Motor neuron (in vitro differentiated cells): ENCODE data around the gene HOXB2. TPM values are rescaled to one million over a fixed set of nuclear protein-coding genes. Genes with fewer than 3 reads are reported as not detected.

Experiments
- ATAC-seq, 8 experiments: fragments of 200-7000 bp; cut with Tn5 transposase; replicated peaks in 6 of 8; 2 replicates each; pipeline ENCODE4 v1.8.0; 2021; ENCODE audit warnings: mild to moderate bottlenecking in 8 of 8, moderate library complexity in 8 of 8
- H3K27ac ChIP-seq, 2 donors: fragments of 250-450 bp; sonication (Bioruptor Pico); 2 replicates each; pipeline ENCODE4 v1.9.0; 2021; ENCODE audit warnings: antibody characterized with exemption in 2 of 2, mild to moderate bottlenecking in 2 of 2, moderate library complexity in 1 of 2
- H3K4me1 ChIP-seq, 2 donors: fragments of 250-450 bp; sonication (Bioruptor Pico); replicated peaks in 1 of 2; 2 replicates each; pipeline ENCODE4 v1.6.1; 2021; ENCODE audit warnings: antibody characterized with exemption in 2 of 2, mild to moderate bottlenecking in 2 of 2, moderate library complexity in 1 of 2
- H3K4me3 ChIP-seq, 5 donors: fragments of 250-450 bp; sonication (Bioruptor Pico); 2 replicates each; pipeline ENCODE4 v1.9.0; 2021; ENCODE audit warnings: antibody characterized with exemption in 5 of 5, mild to moderate bottlenecking in 5 of 5, moderate library complexity in 4 of 5
- WGBS, 10 experiments: fragments of 450-650 bp; shearing (Covaris generic); methylation state at CpG; one replicate each; pipeline ENCODE4 v1.0.0; 2022; 5-methylcytosine and 5-hydroxymethylcytosine counted together
- in situ Hi-C, 9 experiments: fragments of 400-800 bp; cut with MboI; loops; one replicate each; pipeline ENCODE4 v1.15.0; 2021; ENCODE audit warnings: low sequenced_read_pairs in 9 of 9, low pct_unique_long_range_greater_than_20kb in 2 of 9; ENCODE audit not compliant: unreplicated experiment in 9 of 9
- total RNA-seq, 8 experiments: library from RNA; unstranded; fragments of 300-600 nt; gene quantifications; 2 replicates each; pipeline versions ENCODE4 v1.2.3 to v1.2.4, GENCODE V29; 2022

HOXB2 gene
- total RNA-seq, 8 experiments from 2014 or later, result 9.3 to 54.4 (median 26.2) TPM

DNA sequence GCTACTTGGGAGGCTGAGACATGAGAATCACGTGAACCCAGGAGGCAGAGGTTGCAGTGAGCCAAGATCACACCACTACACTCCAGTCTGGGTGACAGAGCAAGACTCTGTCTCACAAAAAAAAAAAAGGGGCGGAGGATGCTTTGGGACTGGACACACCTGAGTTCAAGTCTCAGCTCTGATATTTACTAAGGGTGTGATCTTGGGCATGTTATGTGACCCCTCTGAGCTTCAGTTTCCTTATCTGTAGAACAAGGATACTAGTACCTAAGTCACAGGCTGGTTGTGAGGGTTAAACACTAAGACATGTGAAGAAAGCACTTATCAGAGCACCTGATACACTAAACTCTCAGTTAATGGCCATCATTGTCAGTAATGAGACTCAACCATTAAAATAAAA is 40.0 kb downstream of the HOXB2 start:
- in situ Hi-C loops, result no loop called here
- Histone ChIP-seq H3K4me1 (peaks cover 22 to 30% of the 10 kb centered on the region in 2 donors), H3K4me3 (no peak overlapping the region), H3K27ac (no peak overlapping the region)
- ATAC-seq, result no peak
- WGBS, 10 experiments, result 71 to 100% (median 86%) methylated on average over 1 of the region's 2 CpGs; no CpG with 5 or more reads in 7 of the 10 experiments

DNA sequence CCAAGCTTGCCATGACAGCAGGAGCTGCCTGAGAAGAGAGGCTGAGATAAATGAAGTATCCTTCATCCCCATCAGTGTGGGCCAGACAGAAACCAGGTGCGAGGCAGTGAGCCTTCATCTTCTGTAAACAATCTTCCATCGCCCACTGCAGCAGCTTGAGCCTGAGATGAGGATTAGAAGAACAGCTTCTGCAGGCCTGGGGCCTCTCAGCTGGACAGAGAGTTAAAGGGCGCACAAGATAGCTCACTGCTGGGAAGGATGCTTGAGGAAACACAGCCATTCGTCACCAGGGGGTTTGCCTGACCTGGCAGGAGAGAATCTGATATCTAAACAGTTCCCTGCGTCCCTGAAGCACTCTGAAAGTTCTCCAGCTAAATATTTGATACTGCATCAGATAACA is 41.2 kb downstream of the HOXB2 start:
- H3K4me1 ChIP-seq, result peaks cover 22 to 30% of the 10 kb centered on the region in 2 donors
- no peak overlapping the region for H3K27ac ChIP-seq
- peak in 5 of 8 experiments; percentile 17 to 46 (median 41) for ATAC-seq
- H3K4me3 ChIP-seq, result no peak overlapping the region
- 47 to 100% (median 83%) methylated on average over 1 to 3 of the region's 5 CpGs; no CpG with 5 or more reads in 3 of the 10 experiments for WGBS, 10 experiments
- in situ Hi-C loops, result no loop called here

DNA sequence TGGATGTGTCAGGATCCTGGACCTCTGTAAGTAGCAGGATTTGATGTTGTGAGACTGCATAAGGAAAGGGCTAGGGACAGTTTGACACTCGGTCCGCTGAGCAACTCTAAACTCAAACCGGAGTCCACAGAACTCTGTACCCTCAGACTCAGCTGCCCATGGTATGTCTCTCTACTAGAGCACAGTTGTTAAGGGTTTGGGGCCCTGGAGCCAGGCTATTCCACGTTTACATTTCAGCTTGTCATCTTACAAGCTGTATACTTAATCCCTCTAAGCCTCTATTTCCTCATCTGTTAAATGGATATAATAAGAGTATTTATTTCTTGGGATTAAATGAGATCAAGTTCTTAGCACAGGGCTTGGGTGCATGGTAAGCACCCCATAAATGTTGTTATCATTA is 42.0 kb downstream of the HOXB2 start:
- in situ Hi-C loops, result no loop called here
- Histone ChIP-seq H3K4me1 (peaks cover 22 to 37% of the 10 kb centered on the region in 2 donors), H3K27ac (no peak overlapping the region), H3K4me3 (no peak overlapping the region)
- 20 to 100% (median 78%) methylated on average over 1 to 4 of the region's 4 CpGs; no CpG with 5 or more reads in 2 of the 10 experiments for WGBS, 10 experiments
- no peak for ATAC-seq

DNA sequence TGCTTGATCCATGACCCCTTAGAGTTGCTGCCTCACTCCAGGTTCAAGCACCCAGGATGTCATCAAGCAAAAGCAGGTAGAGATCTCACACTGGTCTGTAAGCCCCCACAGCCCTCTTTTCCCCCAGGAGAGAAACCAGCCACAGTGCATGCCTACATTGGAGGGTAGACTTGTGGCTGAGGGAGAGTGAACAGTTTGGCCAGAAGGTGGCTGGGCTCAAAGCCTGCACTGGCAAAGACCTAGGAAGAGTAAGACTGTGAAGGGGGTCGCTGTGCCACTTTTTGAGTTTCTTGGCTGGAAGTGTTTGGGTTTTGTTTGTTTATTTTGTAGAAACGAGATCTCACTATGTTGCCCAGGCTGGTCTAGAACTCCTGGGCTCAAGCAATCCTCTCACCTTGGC is 42.6 kb downstream of the HOXB2 start:
- peaks cover 22 to 41% of the 10 kb centered on the region in 2 donors for H3K4me1 ChIP-seq
- in situ Hi-C loops, result no loop called here
- no peak overlapping the region for H3K4me3 ChIP-seq
- no peak for ATAC-seq
- no peak overlapping the region for H3K27ac ChIP-seq
- 33 to 100% (median 61%) methylated on average over 1 to 2 of the region's 2 CpGs; no CpG with 5 or more reads in 5 of the 10 experiments for WGBS, 10 experiments

DNA sequence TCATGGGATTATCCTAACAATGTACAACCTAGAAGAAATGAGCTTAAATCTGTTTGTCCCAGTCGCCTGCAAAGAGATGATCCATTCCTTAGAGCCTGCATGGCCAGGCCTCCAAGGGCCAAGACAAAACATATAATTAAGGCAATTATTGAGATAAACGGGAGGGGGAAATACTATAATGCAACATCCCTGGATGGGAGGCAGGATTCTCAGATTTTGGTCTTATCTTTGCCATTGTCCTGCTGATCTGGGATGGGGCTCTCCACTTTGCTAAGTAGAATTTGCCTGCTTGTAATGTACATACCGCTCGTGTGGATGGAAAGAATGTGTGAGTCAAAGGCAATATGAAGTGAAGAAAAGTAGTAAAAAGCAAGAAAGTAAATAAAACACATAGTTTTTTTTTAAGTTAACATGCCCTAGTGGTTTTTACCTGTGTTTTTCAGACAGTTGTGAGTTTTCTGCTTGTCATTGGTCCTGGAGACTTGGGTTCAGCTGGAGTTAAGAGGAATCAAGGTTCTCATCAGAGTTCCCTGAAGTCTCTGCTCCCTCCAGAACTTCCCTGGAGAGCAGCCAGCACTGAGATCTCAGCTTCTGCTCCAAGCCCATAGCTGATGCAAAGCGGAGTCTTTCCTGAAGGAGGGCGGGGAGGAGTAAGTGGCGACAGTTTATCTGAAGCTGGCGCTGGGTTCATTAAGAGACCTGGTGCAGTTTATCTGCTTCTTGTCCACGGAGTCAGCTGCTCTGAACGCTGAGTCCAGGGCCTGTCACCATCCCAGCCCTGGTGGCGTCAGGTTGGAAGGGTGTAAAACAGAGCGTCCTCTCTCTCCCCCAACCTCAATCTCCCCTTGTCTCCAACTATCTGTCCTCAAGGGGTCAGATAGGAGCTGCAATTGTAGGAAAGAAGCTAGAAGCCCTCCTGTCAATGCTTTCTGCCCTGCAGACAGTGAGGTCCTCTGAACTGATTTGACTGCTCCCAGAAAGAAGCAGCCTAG is 44.2 kb downstream of the HOXB2 start:
- no peak overlapping the region for H3K4me3 ChIP-seq
- H3K4me1 ChIP-seq, result peaks cover 13 to 32% of the 10 kb centered on the region in 2 donors
- WGBS, 10 experiments, result 6 to 100% (median 81%) methylated on average over 1 to 10 of the region's 12 CpGs
- no peak overlapping the region for H3K27ac ChIP-seq
- peak; percentile 33 to 82 (median 63) for ATAC-seq
- in situ Hi-C loops, result no loop called here

DNA sequence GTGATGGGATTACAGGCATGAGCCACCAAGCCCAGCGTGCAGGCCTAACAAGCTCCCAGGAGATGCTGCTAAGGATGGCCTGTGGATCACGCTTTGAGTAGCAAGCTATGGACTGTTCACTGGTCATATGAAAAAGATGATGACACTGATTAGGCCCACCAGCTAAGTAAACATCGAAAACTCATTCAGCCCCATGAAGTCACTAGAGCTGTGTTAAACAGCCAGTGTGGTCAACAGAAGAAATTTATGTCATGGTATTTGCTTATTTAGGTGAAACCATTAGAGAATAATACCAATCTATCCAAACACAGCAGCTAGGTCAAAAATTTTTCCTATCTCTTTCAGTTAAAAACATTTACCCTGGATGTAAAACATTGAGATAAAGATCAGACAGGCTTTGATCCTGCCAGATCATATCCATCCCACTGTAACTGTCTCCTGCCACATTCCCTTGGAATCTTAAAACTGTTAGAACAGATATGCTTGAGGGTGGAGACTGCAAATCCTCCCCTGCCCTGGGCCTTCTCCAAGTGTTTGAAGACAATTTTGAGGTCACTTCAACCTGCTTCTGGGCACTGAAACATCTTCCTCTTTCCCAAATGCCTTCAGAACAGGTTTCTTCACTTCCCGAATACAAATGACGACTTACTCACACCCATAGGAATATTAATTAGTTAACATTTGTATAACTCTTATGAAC is 45.0 kb downstream of the HOXB2 start:
- Histone ChIP-seq H3K27ac (no peak overlapping the region), H3K4me3 (no peak overlapping the region), H3K4me1 (peaks cover 10 to 30% of the 10 kb centered on the region in 2 donors)
- ATAC-seq, result peak in 2 of 8 experiments; percentile 45 to 68
- 50 to 100% (median 75%) methylated on average over 1 to 4 of the region's 5 CpGs; no CpG with 5 or more reads in 2 of the 10 experiments for WGBS, 10 experiments
- in situ Hi-C loops, result no loop called here

DNA sequence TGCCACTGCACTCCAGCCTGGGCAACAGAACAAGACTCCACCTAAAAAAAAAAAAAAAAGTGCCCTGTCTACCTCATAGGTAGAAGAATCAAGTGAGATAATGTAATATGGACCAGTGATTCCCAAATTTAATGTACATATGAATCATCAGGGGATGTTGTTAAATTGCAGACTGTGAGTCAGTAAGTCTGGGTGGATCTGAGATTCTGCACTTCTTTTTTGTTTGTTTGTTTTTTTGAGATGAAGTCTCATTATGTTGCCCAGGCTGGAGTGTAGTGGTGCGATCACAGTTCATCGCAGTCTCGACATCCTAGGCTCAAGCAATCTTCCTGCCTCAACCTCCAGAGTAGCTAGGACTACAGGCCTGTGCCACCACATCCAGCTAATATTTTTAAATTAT is 45.7 kb downstream of the HOXB2 start:
- in situ Hi-C loops, result no loop called here
- Histone ChIP-seq H3K4me3 (no peak overlapping the region), H3K4me1 (peaks cover 10 to 33% of the 10 kb centered on the region in 2 donors), H3K27ac (no peak overlapping the region)
- ATAC-seq, result peak in 2 of 8 experiments; percentile 43 to 55
- WGBS, 10 experiments, result 57 to 100% (median 98%) methylated on average over 1 to 3 of the region's 3 CpGs; no CpG with 5 or more reads in 6 of the 10 experiments

DNA sequence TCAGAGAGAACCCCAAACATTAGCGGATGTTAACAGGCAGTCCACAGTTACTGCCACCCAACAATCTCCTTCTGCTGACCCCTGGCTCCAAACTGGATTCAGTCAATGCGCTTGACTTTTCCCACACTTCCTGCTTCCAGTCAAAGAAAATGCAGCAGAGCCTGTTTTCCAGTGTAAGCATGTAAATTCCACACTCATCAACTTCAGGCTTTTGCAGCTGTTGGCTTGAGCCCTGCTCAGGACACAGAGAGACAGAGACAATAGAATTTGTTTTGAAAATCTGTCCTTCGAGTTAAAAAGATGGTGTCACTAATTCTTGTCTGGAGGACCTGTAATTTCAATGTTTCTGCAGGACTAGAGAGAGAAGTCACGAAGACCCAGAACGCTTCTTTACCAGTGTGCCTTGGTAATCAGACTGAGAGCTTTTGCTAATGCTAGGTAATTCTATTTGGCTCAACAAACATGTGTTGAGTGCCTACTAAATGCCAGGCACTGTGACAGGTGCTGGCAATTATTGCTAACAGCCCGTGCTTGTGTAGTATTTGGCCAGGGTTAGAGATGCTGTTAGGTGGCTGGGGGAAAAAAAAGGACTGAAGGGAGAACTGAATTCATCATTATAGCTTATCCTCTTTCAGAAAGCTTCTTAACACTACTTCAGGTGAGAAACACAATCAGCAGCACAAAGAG is 46.6 kb downstream of the HOXB2 start:
- 55 to 95% (median 80%) methylated on average over 2 to 6 of the region's 6 CpGs for WGBS, 10 experiments
- in situ Hi-C loops, result no loop called here
- Histone ChIP-seq H3K4me3 (no peak overlapping the region), H3K4me1 (peaks cover 4 to 27% of the 10 kb centered on the region in 2 donors), H3K27ac (no peak overlapping the region)
- ATAC-seq, result no peak

DNA sequence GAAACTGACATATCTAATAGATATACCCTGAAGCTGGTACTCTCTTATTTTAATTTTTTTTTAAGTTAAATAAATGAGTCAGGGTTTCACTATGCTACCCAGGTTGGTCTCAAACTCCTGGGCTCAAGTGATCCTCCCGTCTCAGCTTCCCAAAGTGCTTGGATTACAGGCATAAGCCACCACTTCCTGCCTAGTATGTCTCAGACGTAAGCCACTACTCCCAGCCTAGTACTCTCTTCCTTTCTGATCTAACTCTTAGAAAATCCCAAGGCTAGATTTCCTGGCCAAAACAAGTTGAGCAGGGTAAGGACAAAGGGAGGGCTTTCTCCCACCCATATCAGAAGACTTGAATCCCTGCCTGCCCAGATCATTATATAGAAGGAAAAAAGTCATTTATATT is 47.8 kb downstream of the HOXB2 start:
- H3K27ac ChIP-seq, result no peak overlapping the region
- peaks cover 9 to 34% of the 10 kb centered on the region in 2 donors for H3K4me1 ChIP-seq
- no peak overlapping the region for H3K4me3 ChIP-seq
- 40 to 100% (median 90%) methylated on average over 1 to 2 of the region's 2 CpGs; no CpG with 5 or more reads in 3 of the 10 experiments for WGBS, 10 experiments
- no peak for ATAC-seq
- in situ Hi-C loops, result no loop called here

DNA sequence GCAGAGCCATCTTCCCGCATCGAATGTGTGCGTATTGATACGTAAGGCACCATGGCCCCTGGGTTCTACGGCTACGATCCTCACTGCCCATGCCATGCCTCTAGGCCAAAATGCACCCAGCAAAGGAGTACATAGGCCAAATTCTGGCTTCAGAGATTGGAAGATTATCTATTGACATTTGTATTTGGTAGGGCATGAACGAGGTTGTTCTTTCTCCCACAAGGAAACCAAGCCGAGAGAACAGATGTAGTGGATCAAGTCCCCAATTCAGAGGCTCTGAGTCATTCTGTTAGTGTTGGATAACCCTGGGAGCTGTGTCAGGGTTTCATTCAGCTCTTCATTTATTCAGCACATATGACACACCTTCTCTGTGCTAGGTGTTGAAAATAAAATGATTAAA is 50.6 kb downstream of the HOXB2 start:
- no peak for ATAC-seq
- H3K4me3 ChIP-seq, result no peak overlapping the region
- in situ Hi-C loops, result no loop called here
- peaks cover 18 to 30% of the 10 kb centered on the region in 2 donors for H3K4me1 ChIP-seq
- 0 to 100% (median 87%) methylated on average over 1 to 8 of the region's 8 CpGs; no CpG with 5 or more reads in 1 of the 10 experiments for WGBS, 10 experiments
- no peak overlapping the region for H3K27ac ChIP-seq
